HCT116 (cell line): Measurements from ENCODE around the gene AGL. TPM values are rescaled to one million over a fixed set of nuclear protein-coding genes. Genes with fewer than 3 reads are reported as not detected.

Experiments used
- ATAC-seq: fragments of 200-7000 bp; cut with Tn5 transposase; 2 replicates; pipeline ENCODE4 v1.9.1; 2020; ENCODE audit warnings: mild to moderate bottlenecking, moderate library complexity
- BruUV-seq: library from RNA; stranded (reverse); fragments of 400-500 nt; replicated peaks from 2 replicates; lab custom pipeline; 2021; lab: Mats Ljungman, UMichigan
- CTCF ChIA-PET: fragments of 300-600 bp; sonication (Branson Sonifier 250); formaldehyde crosslinking; loops from one replicate; lab custom pipeline; 2021; ENCODE audit warnings: antibody characterized with exemption; lab: Charles Lee
- POLR2A ChIA-PET: fragments of 300-600, 350-600 bp; sonication (Branson Sonifier 250); formaldehyde crosslinking; loops from one replicate; lab custom pipeline; 2021; ENCODE audit warnings: antibody characterized with exemption; lab: Charles Lee
- RAD21 ChIA-PET, 2 experiments: fragments of 300-600 bp; sonication (Branson Sonifier 250); formaldehyde crosslinking; loops; one replicate each; lab custom pipeline; 2023; ENCODE audit warnings: low total read pairs in 2 of 2; ENCODE audit not compliant: uncharacterized antibody in 2 of 2, unreplicated experiment in 2 of 2, low non-redundant PET in 1 of 2; lab: Charles Lee
- DNase-seq: peaks from one replicate; pipeline ENCODE4 v3.0.0-alpha.2; 2010; ENCODE audit warnings: low read depth, low spot score
- H2AFZ ChIP-seq: fragments of 200-600 bp; shearing (Covaris generic), sonication (generic); 2 replicates; pipeline ENCODE4 v1.6.1; 2017; ENCODE audit warnings: low read depth, mixed run types, mixed read lengths, antibody characterized with exemption, low read length; ENCODE audit not compliant: poor library complexity, severe bottlenecking
- H3K27ac ChIP-seq: 2 replicates; pipeline ENCODE4 v1.5.1; 2012; ENCODE audit warnings: low read depth, low read length
- H3K27me3 ChIP-seq: fragments of 200-600 bp; sonication (generic); 2 replicates; pipeline ENCODE4 v1.6.1; 2016; ENCODE audit warnings: mixed run types, low read length, mixed read lengths; ENCODE audit not compliant: insufficient read depth
- H3K36me3 ChIP-seq, 2 experiments: fragments of 200-500 bp in 1 of 2; fragments of 200-600 bp in 1 of 2; sonication (Bioruptor generic) in 1 of 2; sonication (generic) in 1 of 2; 2 replicates each; pipeline versions ENCODE4 v1.5.1 to v1.6.1; 2014 to 2016; ENCODE audit warnings: low read length in 2 of 2, inconsistent platforms in 1 of 2, mixed read lengths in 1 of 2, mixed run types in 1 of 2; ENCODE audit not compliant: insufficient read depth in 2 of 2, control insufficient read depth in 1 of 2
- H3K4me1 ChIP-seq, 2 experiments: fragments of 200-600 bp in 1 of 2; sonication (generic) in 1 of 2; 2 replicates each; pipeline versions ENCODE4 v1.5.1 to v1.6.1; 2012 to 2017; ENCODE audit warnings: low read length in 2 of 2, inconsistent platforms in 1 of 2, mild to moderate bottlenecking in 1 of 2, mixed read lengths in 1 of 2, mixed run types in 1 of 2, moderate library complexity in 1 of 2; ENCODE audit not compliant: insufficient read depth in 2 of 2, control insufficient read depth in 1 of 2
- H3K4me2 ChIP-seq: fragments of 200-600 bp; sonication (generic); 2 replicates; pipeline ENCODE4 v1.6.1; 2017; ENCODE audit warnings: mixed run types, low read length, mixed read lengths
- H3K4me3 ChIP-seq, 2 experiments: fragments of 200-600 bp in 1 of 2; sonication (generic) in 1 of 2; replicated peaks in 1 of 2; 2 replicates each; pipeline ENCODE4 v1.5.1; 2011 to 2016; ENCODE audit warnings: low read length in 2 of 2, control low read depth in 1 of 2, low read depth in 1 of 2, mild to moderate bottlenecking in 1 of 2, mixed read lengths in 1 of 2, mixed run types in 1 of 2
- H3K79me2 ChIP-seq: fragments of 200-600 bp; sonication (generic); 2 replicates; pipeline ENCODE4 v1.6.1; 2017; ENCODE audit warnings: mild to moderate bottlenecking, mixed run types, low read length, moderate library complexity, mixed read lengths; ENCODE audit not compliant: insufficient read depth
- H3K9ac ChIP-seq: fragments of 200-600 bp; sonication (generic); 2 replicates; pipeline ENCODE4 v1.6.1; 2016; ENCODE audit warnings: low read length, mixed read lengths
- H3K9me2 ChIP-seq: fragments of 200-600 bp; sonication (generic), shearing (Covaris generic); 2 replicates; pipeline ENCODE4 v1.6.1; 2017; ENCODE audit warnings: mixed run types, mild to moderate bottlenecking, moderate library complexity; ENCODE audit not compliant: insufficient read depth
- H3K9me3 ChIP-seq, 2 experiments: fragments of 200-500 bp in 1 of 2; fragments of 200-600 bp in 1 of 2; sonication (Bioruptor generic) in 1 of 2; sonication (generic) in 1 of 2; 2 replicates each; pipeline ENCODE4 v1.6.1; 2014 to 2017; ENCODE audit warnings: low read length in 2 of 2, mixed read lengths in 2 of 2, inconsistent platforms in 1 of 2, low read depth in 1 of 2, mild to moderate bottlenecking in 1 of 2, mixed run types in 1 of 2, moderate library complexity in 1 of 2; ENCODE audit not compliant: control insufficient read depth in 1 of 2, insufficient read depth in 1 of 2
- H4K20me1 ChIP-seq: fragments of 200-600 bp; sonication (generic), shearing (Covaris generic); 2 replicates; pipeline ENCODE4 v1.6.1; 2017; ENCODE audit warnings: mixed run types, mild to moderate bottlenecking, moderate library complexity; ENCODE audit not compliant: insufficient read depth
- ELF1 ChIP-seq: IDR thresholded peaks from 2 replicates; pipeline ENCODE4 v1.6.1; 2012; ENCODE audit warnings: low read depth, borderline replicate concordance
- EZH2 ChIP-seq: fragments of 200-600 bp; sonication (generic); IDR thresholded peaks from 2 replicates; pipeline ENCODE4 v1.6.1; 2017; ENCODE audit warnings: antibody characterized with exemption, mixed run types
- FOSL1 ChIP-seq: IDR thresholded peaks from 2 replicates; pipeline ENCODE4 v1.6.1; 2012; ENCODE audit warnings: low read depth
- POLR2AphosphoS5 ChIP-seq: IDR thresholded peaks from 2 replicates; pipeline ENCODE4 v1.6.1; 2011; ENCODE audit warnings: mild to moderate bottlenecking, low read depth, low read length, moderate library complexity
- RAD21 ChIP-seq: IDR thresholded peaks from 2 replicates; pipeline ENCODE4 v1.6.1; 2012; ENCODE audit warnings: low read depth, mild to moderate bottlenecking
- SP1 ChIP-seq: IDR thresholded peaks from 2 replicates; pipeline ENCODE4 v1.6.1; 2012; ENCODE audit warnings: low read depth
- ZFX ChIP-seq: fragments of 450-650 bp; IDR thresholded peaks from 2 replicates; pipeline ENCODE4 v1.6.1; 2017
- intact Hi-C: fragments of 100-400 bp; cut with micrococcal nuclease; formaldehyde crosslinking; loops from 2 replicates; pipeline ENCODE4 v1.10.0; 2022
- total RNA-seq: library from RNA; stranded (reverse); gene quantifications from one replicate; pipeline ENCODE4 v1.2.1, GENCODE V29; 2021; ENCODE audit not compliant: unreplicated experiment
- TF ChIP-seq, protein P1 (sequence below), 3 experiments: fragments of 200-600 bp in 1 of 3; sonication (generic) in 1 of 3; IDR thresholded peaks in 2 of 3; conservative IDR thresholded peaks in 1 of 3; 2 replicates each; pipeline ENCODE4 v1.5.1; 2012 to 2017; ENCODE audit warnings: low read depth in 2 of 3, low read length in 2 of 3, antibody characterized with exemption in 1 of 3, borderline replicate concordance in 1 of 3, control low read depth in 1 of 3, mild to moderate bottlenecking in 1 of 3, mixed read lengths in 1 of 3, mixed run types in 1 of 3, moderate library complexity in 1 of 3; ENCODE audit not compliant: insufficient read depth in 1 of 3
- TF ChIP-seq, protein P2 (sequence below): IDR thresholded peaks from 2 replicates; pipeline ENCODE4 v1.6.1; 2012; ENCODE audit warnings: low read depth
- TF ChIP-seq, protein P3 (sequence below): IDR thresholded peaks from 2 replicates; pipeline ENCODE4 v1.6.1; 2012
- TF ChIP-seq, protein P4 (sequence below): IDR thresholded peaks from 2 replicates; pipeline ENCODE4 v1.6.1; 2012
- TF ChIP-seq, protein P5 (sequence below): IDR thresholded peaks from 2 replicates; pipeline ENCODE4 v1.6.1; 2011; ENCODE audit warnings: mild to moderate bottlenecking, low read length, moderate library complexity; ENCODE audit not compliant: insufficient replicate concordance; ENCODE audit errors: extremely low read depth

AGL gene
- total RNA-seq, 1 experiment from 2014 or later: 19.4 TPM

DNA sequence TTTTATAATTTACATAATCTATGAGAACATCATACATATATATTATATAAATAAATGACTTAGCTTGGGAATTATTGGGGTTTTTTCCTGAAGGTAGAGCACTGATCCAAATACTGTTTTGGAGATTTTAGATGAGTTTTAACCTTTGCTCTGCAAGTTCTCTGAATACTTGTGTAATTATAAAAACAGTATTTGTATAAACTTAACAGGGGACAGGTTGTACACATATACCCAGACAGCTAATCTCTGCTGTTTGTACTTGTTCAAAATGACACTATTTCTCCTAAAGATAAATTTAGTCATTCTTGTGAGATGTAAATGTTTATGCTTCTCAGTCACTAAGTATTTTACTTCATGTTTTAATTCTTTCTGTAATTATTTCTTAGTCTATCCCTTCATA, 8.7 kb downstream of the AGL start (continued):
- TF ChIP-seq, protein P1, sequence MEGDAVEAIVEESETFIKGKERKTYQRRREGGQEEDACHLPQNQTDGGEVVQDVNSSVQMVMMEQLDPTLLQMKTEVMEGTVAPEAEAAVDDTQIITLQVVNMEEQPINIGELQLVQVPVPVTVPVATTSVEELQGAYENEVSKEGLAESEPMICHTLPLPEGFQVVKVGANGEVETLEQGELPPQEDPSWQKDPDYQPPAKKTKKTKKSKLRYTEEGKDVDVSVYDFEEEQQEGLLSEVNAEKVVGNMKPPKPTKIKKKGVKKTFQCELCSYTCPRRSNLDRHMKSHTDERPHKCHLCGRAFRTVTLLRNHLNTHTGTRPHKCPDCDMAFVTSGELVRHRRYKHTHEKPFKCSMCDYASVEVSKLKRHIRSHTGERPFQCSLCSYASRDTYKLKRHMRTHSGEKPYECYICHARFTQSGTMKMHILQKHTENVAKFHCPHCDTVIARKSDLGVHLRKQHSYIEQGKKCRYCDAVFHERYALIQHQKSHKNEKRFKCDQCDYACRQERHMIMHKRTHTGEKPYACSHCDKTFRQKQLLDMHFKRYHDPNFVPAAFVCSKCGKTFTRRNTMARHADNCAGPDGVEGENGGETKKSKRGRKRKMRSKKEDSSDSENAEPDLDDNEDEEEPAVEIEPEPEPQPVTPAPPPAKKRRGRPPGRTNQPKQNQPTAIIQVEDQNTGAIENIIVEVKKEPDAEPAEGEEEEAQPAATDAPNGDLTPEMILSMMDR (IDR thresholded peaks at IDR 0.05 in 2 of 3, conservative IDR thresholded peaks at IDR 0.05 in 1 of 3; ENCODE audit: borderline replicate concordance in 1 of 3, insufficient read depth in 1 of 3, low read depth in 2 of 3, low read length in 2 of 3): no peak
- TF ChIP-seq SP1 (no peak), RAD21 (no peak), ZFX (no peak), EZH2 (no peak), FOSL1 (no peak)
- TF ChIP-seq, protein P2, sequence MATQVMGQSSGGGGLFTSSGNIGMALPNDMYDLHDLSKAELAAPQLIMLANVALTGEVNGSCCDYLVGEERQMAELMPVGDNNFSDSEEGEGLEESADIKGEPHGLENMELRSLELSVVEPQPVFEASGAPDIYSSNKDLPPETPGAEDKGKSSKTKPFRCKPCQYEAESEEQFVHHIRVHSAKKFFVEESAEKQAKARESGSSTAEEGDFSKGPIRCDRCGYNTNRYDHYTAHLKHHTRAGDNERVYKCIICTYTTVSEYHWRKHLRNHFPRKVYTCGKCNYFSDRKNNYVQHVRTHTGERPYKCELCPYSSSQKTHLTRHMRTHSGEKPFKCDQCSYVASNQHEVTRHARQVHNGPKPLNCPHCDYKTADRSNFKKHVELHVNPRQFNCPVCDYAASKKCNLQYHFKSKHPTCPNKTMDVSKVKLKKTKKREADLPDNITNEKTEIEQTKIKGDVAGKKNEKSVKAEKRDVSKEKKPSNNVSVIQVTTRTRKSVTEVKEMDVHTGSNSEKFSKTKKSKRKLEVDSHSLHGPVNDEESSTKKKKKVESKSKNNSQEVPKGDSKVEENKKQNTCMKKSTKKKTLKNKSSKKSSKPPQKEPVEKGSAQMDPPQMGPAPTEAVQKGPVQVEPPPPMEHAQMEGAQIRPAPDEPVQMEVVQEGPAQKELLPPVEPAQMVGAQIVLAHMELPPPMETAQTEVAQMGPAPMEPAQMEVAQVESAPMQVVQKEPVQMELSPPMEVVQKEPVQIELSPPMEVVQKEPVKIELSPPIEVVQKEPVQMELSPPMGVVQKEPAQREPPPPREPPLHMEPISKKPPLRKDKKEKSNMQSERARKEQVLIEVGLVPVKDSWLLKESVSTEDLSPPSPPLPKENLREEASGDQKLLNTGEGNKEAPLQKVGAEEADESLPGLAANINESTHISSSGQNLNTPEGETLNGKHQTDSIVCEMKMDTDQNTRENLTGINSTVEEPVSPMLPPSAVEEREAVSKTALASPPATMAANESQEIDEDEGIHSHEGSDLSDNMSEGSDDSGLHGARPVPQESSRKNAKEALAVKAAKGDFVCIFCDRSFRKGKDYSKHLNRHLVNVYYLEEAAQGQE: no peak
- TF ChIP-seq, protein P3, sequence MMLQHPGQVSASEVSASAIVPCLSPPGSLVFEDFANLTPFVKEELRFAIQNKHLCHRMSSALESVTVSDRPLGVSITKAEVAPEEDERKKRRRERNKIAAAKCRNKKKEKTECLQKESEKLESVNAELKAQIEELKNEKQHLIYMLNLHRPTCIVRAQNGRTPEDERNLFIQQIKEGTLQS: no peak
- TF ChIP-seq, protein P4, sequence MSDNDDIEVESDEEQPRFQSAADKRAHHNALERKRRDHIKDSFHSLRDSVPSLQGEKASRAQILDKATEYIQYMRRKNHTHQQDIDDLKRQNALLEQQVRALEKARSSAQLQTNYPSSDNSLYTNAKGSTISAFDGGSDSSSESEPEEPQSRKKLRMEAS: no peak

DNA sequence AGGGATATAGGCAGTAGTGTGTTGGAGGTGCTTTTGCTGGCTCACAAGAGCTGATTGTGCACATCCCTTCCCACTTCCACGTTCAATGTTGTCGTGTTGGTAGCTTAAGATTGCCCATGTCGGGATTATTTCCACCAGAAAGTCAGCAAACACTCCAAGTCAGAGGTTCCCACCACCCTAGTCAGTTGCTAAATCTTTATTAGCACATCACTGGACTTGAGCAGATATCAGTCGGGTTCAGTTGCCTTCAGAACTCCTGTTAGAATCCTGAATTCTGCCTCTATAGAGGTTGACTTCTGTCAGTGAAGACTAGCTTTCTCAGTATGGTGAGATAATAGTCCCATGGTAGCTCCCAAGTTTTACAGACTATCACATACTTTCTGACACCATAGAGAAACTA, 10.5 kb downstream of the AGL start:
- H3K9me3 ChIP-seq: no peaks in the 10 kb centered on the region
- no peak overlapping the region for H3K4me2 ChIP-seq
- no peaks in the 10 kb centered on the region for H3K4me1 ChIP-seq
- H3K27me3 ChIP-seq: no peaks in the 10 kb centered on the region
- no peak overlapping the region for H3K4me3 ChIP-seq
- H3K79me2 ChIP-seq: no peaks in the 10 kb centered on the region
- no peaks in the 10 kb centered on the region for H3K9me2 ChIP-seq
- H2AFZ ChIP-seq: no peak overlapping the region
- ChIA-PET POLR2A (no interaction called here), RAD21 (no interaction called here), CTCF (no interaction called here)
- intact Hi-C loops: no loop called here
- no TSS peak for BruUV-seq
- ATAC-seq (no peak), DNase-seq (no peak)
- no peaks in the 10 kb centered on the region; the same call in 1 of the 2 replicates for H4K20me1 ChIP-seq
- no peak overlapping the region for H3K27ac ChIP-seq
- H3K36me3 ChIP-seq: peaks cover 0 to 8% of the 10 kb centered on the region in 2 experiments; a peak in 1 of 4 replicates
- H3K9ac ChIP-seq: no peak overlapping the region
- TF ChIP-seq, protein P2: no peak
- TF ChIP-seq POLR2AphosphoS5 (no peak), ELF1 (no peak)
- TF ChIP-seq, protein P5, sequence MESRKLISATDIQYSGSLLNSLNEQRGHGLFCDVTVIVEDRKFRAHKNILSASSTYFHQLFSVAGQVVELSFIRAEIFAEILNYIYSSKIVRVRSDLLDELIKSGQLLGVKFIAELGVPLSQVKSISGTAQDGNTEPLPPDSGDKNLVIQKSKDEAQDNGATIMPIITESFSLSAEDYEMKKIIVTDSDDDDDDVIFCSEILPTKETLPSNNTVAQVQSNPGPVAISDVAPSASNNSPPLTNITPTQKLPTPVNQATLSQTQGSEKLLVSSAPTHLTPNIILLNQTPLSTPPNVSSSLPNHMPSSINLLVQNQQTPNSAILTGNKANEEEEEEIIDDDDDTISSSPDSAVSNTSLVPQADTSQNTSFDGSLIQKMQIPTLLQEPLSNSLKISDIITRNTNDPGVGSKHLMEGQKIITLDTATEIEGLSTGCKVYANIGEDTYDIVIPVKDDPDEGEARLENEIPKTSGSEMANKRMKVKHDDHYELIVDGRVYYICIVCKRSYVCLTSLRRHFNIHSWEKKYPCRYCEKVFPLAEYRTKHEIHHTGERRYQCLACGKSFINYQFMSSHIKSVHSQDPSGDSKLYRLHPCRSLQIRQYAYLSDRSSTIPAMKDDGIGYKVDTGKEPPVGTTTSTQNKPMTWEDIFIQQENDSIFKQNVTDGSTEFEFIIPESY: no peak
